Pancreas (tissue), 10 donors: Measurements from ENCODE around the gene CEP170B. TPM values are rescaled to one million over a fixed set of nuclear protein-coding genes. Genes with fewer than 3 reads are reported as not detected.

Experiments used
- ATAC-seq, 4 donors: fragments of 200-7000 bp; cut with Tn5 transposase; one replicate each; pipeline versions ENCODE4 v1.8.0 to v1.9.1; 2020; ENCODE audit warnings: mild to moderate bottlenecking in 4 of 4, moderate library complexity in 4 of 4
- DNase-seq, 6 donors: peaks; one replicate each; pipeline ENCODE4 v3.0.0-alpha.2; 2020
- FAIRE-seq: peaks from 2 replicates; lab custom pipeline; 2012; peaks lifted over from hg19 to GRCh38; lab: Jason Lieb, UNC
- H3K27ac ChIP-seq, 4 donors: fragments of 200-600 bp; sonication (generic); 1 replicate in 3 of 4; 2 replicates in 1 of 4; pipeline versions ENCODE4 v1.5.0 to v1.8.0; 2020
- H3K27me3 ChIP-seq, 4 donors: fragments of 200-600 bp; one replicate each; pipeline ENCODE4 v1.8.0; 2021
- H3K36me3 ChIP-seq, 3 donors: fragments of 200-600 bp; sonication (generic) in 1 of 3; one replicate each; pipeline versions ENCODE4 v1.5.0 to v1.8.0; 2020 to 2021
- H3K4me1 ChIP-seq, 3 donors: fragments of 200-600 bp; one replicate each; pipeline ENCODE4 v1.8.0; 2021
- H3K4me3 ChIP-seq, 4 donors: fragments of 200-600 bp; sonication (generic) in 2 of 4; one replicate each; pipeline versions ENCODE4 v1.5.0 to v1.8.0; 2020 to 2021
- H3K9me3 ChIP-seq, 4 donors: fragments of 200-600 bp; one replicate each; pipeline ENCODE4 v1.8.0; 2021
- WGBS, 2 donors: extraction: QIAGEN DNeasy Blood & Tissue Kit; methylation state at CpG; one replicate each; pipeline ENCODE4 v1.1.7; 2013; 5-methylcytosine and 5-hydroxymethylcytosine counted together
- intact Hi-C, 3 donors: fragments of 100-400 bp; cut with DNase I; formaldehyde crosslinking; loops; one replicate each; pipeline versions ENCODE4 v1.11.1 to v1.14.2; 2022
- polyA plus RNA-seq, 2 donors: library from polyadenylated mRNA; stranded (reverse); fragments of 200-250 nt; gene quantifications; one replicate each; pipeline ENCODE4 v1.2.3, GENCODE V29; 2013
- total RNA-seq, 6 donors: library from RNA; stranded (reverse); fragmentation: NEBNext Ultra II Directional in 4 of 6; extraction: Animal tissue kit (Norgen Biotek cat#: 25700) in 4 of 6; gene quantifications; one replicate each; pipeline versions ENCODE4 v1.2.1 to v1.2.4, GENCODE V29; 2021 to 2023
- TF ChIP-seq, protein P1 (sequence below), 4 donors: fragments of 200-600 bp; sonication (generic) in 3 of 4; IDR thresholded peaks; one replicate each; pipeline versions ENCODE4 v1.5.0 to v1.8.0; 2021; ENCODE audit warnings: antibody characterized with exemption in 4 of 4
- donor health status: healthy with polysubstance abuse.
- donor health status: DM: no; HTN: no; CAD: no; lungs with moderate emphysema.
- donor health status: DM: no; HTN: no; CAD: no.
- donor health status: control.
- donor health status: control.
- donor health status: Bipolar disorder and iron deficiency.
- donor health status: DM: yes; HTN: yes; CAD: no.
- donor health status: DM: no; HTN: no; CAD: no.
- donor health status: DM: no; HTN: no; CAD: no.
- donor health status: DM: yes; HTN: yes; CAD: no.

CEP170B gene
- total and polyA plus RNA-seq, 8 donors, result 17.7 to 43.8 (median 21.9) TPM

GRCh38 chr14:104897330-104898194 is 32.5 kb downstream of the CEP170B start:
- FAIRE-seq (no peak), DNase-seq (peak in 5 of 6 donors; percentile 12 to 74 (median 29))
- no peaks in the 10 kb centered on the region for H3K9me3 ChIP-seq

GRCh38 chr14:104898195-104898558 is 33.1 kb downstream of the CEP170B start:
- Histone ChIP-seq H3K4me1 (peaks cover 8 to 11% (median 9%) of the 10 kb centered on the region in 3 donors), H3K27ac (no peak overlapping the region), H3K27me3 (no peaks in the 10 kb centered on the region), H3K4me3 (no peak overlapping the region), H3K36me3 (no peaks in the 10 kb centered on the region), H3K9me3 (no peaks in the 10 kb centered on the region)
- intact Hi-C loops, result no loop called here
- DNase-seq, result peak in 1 of 6 donors; percentile 9
- TF ChIP-seq, protein P1, sequence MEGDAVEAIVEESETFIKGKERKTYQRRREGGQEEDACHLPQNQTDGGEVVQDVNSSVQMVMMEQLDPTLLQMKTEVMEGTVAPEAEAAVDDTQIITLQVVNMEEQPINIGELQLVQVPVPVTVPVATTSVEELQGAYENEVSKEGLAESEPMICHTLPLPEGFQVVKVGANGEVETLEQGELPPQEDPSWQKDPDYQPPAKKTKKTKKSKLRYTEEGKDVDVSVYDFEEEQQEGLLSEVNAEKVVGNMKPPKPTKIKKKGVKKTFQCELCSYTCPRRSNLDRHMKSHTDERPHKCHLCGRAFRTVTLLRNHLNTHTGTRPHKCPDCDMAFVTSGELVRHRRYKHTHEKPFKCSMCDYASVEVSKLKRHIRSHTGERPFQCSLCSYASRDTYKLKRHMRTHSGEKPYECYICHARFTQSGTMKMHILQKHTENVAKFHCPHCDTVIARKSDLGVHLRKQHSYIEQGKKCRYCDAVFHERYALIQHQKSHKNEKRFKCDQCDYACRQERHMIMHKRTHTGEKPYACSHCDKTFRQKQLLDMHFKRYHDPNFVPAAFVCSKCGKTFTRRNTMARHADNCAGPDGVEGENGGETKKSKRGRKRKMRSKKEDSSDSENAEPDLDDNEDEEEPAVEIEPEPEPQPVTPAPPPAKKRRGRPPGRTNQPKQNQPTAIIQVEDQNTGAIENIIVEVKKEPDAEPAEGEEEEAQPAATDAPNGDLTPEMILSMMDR (IDR thresholded peaks at IDR 0.05), result no peak
- FAIRE-seq, result no peak
- WGBS, 2 donors, result 93% methylated on average over 7 of the region's 7 CpGs
- ATAC-seq, result no peak

More at GRCh38 chr14:104897330-104898194, 32.5 kb downstream of the CEP170B start:
- WGBS, 2 donors, result 64 to 70% methylated on average over 37 of the region's 37 CpGs
- Histone ChIP-seq H3K27me3 (no peaks in the 10 kb centered on the region), H3K36me3 (no peaks in the 10 kb centered on the region), H3K4me1 (peaks cover 8 to 11% (median 9%) of the 10 kb centered on the region in 3 donors), H3K27ac (no peak overlapping the region), H3K4me3 (no peak overlapping the region)
- intact Hi-C loops, result no loop called here
- TF ChIP-seq, protein P1 (IDR thresholded peaks at IDR 0.05), result no peak
- ATAC-seq, result no peak

- intact Hi-C loops, result no loop called here
- 86 to 89% methylated on average over 24 of the region's 24 CpGs for WGBS, 2 donors
- ATAC-seq (no peak), FAIRE-seq (no peak), DNase-seq (peak in 3 of 6 donors; percentile 12 to 57 (median 15))
- TF ChIP-seq, protein P1 (IDR thresholded peaks at IDR 0.05), result no peak
- no peaks in the 10 kb centered on the region for H3K9me3 ChIP-seq
- no peak overlapping the region for H3K4me3 ChIP-seq
- H3K4me1 ChIP-seq, result peaks cover 8 to 11% (median 9%) of the 10 kb centered on the region in 3 donors
- no peaks in the 10 kb centered on the region for H3K36me3 ChIP-seq
- no peak overlapping the region for H3K27ac ChIP-seq
- no peaks in the 10 kb centered on the region for H3K27me3 ChIP-seq
These were observed 33.9 kb downstream of the CEP170B start for GRCh38 chr14:104898870-104899510.

GRCh38 chr14:104899781-104900180 is 34.7 kb downstream of the CEP170B start:
- Histone ChIP-seq H3K4me3 (no peak overlapping the region), H3K36me3 (no peaks in the 10 kb centered on the region), H3K27ac (no peak overlapping the region), H3K27me3 (no peaks in the 10 kb centered on the region), H3K9me3 (no peaks in the 10 kb centered on the region), H3K4me1 (peaks cover 8 to 10% (median 9%) of the 10 kb centered on the region in 3 donors)
- no peak for ATAC-seq
- no peak for FAIRE-seq
- intact Hi-C loops, result no loop called here
- WGBS, 2 donors, result 13 to 17% methylated on average over 2 of the region's 2 CpGs
- TF ChIP-seq, protein P1 (IDR thresholded peaks at IDR 0.05), result no peak
- DNase-seq, result peak in 3 of 6 donors; percentile 23 to 60 (median 59)
